ENCODE data around the gene PPP6R2.

Gene PPP6R2

DNA sequence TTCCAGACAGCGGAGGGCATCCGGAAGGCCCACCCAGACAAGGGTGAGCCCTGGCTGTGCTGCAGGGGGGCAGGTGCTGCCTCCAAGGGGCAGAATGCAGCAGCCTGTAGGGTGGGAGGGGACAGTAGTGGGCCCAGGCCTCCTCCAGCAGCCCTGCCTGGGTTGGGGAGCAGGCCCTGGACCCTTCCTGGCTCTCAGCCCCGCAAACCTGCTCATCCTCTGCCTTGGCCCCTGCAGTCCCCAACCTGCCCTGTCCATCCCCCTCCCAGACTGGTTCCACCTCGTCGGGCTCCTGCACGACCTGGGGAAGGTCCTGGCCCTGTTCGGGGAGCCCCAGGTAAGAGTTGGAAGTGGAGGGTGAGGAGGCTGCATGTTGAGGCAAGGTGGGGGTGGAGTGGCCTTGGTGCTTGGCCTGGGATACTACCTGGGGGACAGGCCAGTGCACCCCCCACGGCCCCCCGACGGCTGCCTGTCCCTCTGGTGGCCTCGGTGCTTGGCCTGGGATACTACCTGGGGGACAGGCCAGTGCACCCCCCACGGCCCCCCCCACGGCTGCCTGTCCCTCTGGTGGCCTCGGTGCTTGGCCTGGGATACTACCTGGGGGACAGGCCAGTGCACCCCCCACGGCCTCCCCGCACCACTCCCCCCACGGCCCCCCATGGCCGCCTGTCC, 145.0 kb downstream of the PPP6R2 start:
- TF ChIP-seq EP300 (IDR thresholded peaks at IDR 0.05; ENCODE audit: borderline replicate concordance) (no peak), ZBTB7A (IDR thresholded peaks at IDR 0.05; ENCODE audit: low read depth) (no peak), CEBPB (IDR thresholded peaks at IDR 0.05) (no peak), CREB1 (IDR thresholded peaks at IDR 0.05; ENCODE audit: low read depth) (no peak), EGR1 (IDR thresholded peaks at IDR 0.05) (no peak), TCF12 (IDR thresholded peaks at IDR 0.05; ENCODE audit: low read depth) (no peak), FOXM1 (IDR thresholded peaks at IDR 0.05; ENCODE audit: borderline replicate concordance, low read depth) (no peak), YY1 (IDR thresholded peaks at IDR 0.05; ENCODE audit: low read depth) (no peak)
- TF ChIP-seq, protein P1, sequence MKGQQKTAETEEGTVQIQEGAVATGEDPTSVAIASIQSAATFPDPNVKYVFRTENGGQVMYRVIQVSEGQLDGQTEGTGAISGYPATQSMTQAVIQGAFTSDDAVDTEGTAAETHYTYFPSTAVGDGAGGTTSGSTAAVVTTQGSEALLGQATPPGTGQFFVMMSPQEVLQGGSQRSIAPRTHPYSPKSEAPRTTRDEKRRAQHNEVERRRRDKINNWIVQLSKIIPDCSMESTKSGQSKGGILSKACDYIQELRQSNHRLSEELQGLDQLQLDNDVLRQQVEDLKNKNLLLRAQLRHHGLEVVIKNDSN (IDR thresholded peaks at IDR 0.05) = no peak

DNA sequence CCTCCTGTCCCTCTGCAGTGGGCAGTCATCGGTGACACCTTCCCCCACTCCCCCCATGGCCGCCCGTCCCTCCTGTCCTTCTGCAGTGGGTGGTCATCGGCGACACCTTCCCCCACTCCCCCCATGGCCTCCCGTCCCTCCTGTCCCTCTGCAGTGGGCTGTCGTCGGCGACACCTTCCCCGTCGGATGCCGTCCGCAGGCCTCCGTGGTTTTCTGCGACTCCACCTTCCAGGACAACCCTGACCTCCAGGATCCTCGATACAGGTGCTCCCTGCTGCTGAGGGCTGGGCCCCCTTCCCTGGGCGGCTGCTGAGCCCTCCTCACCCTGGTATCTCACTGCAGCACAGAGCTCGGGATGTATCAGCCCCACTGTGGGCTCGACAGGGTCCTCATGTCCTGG, 145.8 kb downstream of the PPP6R2 start:
- no peak for TF ChIP-seq CREB1 (IDR thresholded peaks at IDR 0.05; ENCODE audit: low read depth)
- TF ChIP-seq TCF12 (IDR thresholded peaks at IDR 0.05; ENCODE audit: low read depth) = no peak
- no peak for TF ChIP-seq TAF1 (IDR thresholded peaks at IDR 0.05; ENCODE audit: low read depth)
- TF ChIP-seq, protein P2, sequence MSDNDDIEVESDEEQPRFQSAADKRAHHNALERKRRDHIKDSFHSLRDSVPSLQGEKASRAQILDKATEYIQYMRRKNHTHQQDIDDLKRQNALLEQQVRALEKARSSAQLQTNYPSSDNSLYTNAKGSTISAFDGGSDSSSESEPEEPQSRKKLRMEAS (IDR thresholded peaks at IDR 0.05) = no peak
- no peak for TF ChIP-seq CEBPB (IDR thresholded peaks at IDR 0.05)
- no peak for TF ChIP-seq EGR1 (IDR thresholded peaks at IDR 0.05)
- TF ChIP-seq ZBTB7A (IDR thresholded peaks at IDR 0.05; ENCODE audit: low read depth) = no peak

DNA sequence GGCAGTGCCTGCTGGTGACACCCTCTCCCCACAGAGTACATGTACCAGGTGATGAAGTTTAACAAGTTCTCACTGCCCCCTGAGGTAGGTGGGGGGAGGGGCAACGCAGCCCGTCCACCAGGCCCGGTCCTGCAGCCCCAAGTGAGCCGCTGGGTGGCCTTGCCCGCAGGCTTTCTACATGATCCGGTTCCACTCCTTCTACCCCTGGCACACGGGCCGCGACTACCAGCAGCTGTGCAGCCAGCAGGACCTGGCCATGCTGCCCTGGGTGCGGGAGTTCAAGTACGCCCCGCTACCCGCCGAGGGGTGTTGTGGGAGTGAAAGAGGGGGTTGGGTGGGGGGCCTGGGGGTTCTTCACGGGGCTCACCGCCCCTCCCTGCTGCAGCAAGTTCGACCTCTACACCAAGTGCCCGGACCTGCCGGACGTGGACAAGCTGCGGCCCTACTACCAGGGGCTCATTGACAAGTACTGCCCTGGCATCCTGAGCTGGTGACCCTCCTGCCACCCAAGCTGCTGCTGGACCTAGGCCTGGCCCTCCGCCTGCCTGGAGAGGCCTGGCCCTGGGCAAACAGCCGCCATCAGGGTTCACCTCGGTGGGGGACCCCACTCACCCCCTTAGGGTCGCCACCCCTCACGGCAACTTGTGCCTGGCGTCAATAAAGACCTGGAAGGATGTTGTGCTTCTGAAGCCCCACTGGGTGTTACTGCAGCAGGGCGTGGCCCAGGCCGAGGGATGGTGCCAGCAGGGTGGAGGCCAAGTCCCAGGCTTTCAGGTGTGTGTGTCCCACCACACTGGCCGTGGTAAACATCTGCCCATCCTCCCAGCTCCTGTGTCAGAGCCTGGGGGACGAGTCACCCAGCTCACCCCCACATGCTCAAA, 146.5 kb downstream of the PPP6R2 start:
- TF ChIP-seq CREB1 (IDR thresholded peaks at IDR 0.05; ENCODE audit: low read depth) (no peak), CEBPB (IDR thresholded peaks at IDR 0.05) (no peak), ZBTB7A (IDR thresholded peaks at IDR 0.05; ENCODE audit: low read depth) (no peak)
- TF ChIP-seq, protein P3, sequence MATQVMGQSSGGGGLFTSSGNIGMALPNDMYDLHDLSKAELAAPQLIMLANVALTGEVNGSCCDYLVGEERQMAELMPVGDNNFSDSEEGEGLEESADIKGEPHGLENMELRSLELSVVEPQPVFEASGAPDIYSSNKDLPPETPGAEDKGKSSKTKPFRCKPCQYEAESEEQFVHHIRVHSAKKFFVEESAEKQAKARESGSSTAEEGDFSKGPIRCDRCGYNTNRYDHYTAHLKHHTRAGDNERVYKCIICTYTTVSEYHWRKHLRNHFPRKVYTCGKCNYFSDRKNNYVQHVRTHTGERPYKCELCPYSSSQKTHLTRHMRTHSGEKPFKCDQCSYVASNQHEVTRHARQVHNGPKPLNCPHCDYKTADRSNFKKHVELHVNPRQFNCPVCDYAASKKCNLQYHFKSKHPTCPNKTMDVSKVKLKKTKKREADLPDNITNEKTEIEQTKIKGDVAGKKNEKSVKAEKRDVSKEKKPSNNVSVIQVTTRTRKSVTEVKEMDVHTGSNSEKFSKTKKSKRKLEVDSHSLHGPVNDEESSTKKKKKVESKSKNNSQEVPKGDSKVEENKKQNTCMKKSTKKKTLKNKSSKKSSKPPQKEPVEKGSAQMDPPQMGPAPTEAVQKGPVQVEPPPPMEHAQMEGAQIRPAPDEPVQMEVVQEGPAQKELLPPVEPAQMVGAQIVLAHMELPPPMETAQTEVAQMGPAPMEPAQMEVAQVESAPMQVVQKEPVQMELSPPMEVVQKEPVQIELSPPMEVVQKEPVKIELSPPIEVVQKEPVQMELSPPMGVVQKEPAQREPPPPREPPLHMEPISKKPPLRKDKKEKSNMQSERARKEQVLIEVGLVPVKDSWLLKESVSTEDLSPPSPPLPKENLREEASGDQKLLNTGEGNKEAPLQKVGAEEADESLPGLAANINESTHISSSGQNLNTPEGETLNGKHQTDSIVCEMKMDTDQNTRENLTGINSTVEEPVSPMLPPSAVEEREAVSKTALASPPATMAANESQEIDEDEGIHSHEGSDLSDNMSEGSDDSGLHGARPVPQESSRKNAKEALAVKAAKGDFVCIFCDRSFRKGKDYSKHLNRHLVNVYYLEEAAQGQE (IDR thresholded peaks at IDR 0.05; ENCODE audit: low read depth) = no peak

DNA sequence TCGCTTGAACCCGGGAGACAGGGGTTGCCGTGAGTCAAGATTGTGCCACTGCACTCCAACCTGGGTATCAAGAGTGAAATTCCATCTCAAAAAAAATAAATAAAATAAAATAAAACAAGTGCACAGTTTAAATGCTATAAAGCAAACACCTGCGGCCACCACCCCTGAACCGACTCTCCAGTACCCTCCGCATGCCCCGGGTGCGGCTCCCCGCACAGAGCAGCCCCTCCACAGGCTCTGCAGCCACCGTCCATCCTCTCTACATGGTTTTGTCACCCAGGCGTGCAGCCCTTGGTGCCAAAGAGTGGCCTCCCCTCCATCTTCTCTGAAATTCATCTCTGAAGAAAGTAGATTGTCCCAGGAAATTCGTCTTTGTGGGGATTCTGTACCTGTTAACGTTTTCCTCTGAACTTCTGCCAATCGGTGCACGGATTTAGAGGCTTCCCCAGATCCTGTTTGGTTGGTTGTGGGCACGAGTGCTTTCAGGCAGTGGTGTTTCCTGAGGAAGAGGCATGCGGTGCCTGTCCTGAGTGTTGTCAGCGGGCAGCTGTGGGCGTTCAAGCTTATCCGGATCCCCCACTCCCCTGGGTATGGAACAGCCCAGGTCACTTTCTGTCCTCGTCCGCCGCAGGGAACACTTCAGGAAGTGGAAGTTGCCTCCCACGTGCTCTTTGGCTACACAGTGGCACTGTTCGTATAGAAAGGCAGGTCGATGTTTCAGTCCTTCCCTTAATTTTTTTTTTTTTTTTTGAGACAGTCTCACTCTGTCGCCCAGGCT, 147.6 kb downstream of the PPP6R2 start:
- TF ChIP-seq, protein P1 (IDR thresholded peaks at IDR 0.05) = no peak
